8988T (cell line): Measurements from ENCODE around the gene SEMA4D.
A peak's percentile ranks its signal among the peaks of the same experiment; 100 is the strongest.

Experiments used
- DNase-seq: peaks from one replicate; pipeline ENCODE4 v3.0.0; 2011

The SEMA4D gene

DNA sequence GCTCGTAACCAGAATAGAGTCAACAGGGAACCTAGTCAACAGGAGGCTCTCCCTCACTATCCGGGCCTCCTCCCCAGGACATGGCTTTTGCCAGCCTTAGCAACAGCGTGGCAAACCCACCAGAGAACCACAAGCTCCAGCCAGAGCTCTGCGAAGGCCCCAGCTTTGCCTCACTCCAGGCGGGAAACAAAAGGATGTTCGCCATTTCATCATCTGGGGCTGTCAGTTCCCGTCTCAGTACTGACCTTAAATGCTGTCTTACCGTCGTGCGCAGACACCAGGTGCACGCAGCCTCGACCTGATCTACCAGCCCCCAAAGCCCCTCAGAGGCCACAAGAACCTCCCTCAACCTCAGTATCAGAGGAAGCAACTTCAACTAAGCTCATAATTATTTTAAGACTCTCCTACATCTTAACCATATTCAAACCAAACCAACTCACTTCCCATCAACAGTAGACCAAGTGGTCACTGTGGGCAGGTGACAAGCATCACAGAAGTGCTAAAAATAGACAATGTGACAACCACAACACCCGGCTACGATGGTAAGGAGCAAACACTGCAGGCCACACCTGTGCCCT, 71.4 kb downstream of the SEMA4D start:
- DNase-seq: no peak

DNA sequence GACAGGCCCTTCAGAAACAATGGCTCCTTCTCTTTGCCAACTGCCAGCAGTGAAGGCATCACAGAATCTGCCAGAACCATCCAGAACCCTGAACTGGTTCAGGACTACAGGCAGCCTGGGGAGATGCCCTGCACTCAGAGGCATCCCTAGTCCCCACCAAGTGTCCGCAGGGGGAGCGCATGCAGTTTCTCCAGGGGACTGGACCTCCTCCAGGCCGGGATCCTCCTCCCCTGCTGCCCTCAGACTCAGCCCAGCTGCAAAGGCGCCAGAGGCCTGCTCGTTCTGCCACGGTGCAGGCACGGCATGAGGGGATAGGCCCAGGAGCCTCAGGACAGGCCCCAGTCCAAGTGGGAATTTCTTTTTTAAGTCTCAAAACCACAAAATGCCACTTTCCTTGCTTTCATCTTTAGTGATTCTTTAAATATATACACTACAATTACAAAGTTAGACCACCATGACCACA, 72.0 kb downstream of the SEMA4D start:
- no peak for DNase-seq

DNA sequence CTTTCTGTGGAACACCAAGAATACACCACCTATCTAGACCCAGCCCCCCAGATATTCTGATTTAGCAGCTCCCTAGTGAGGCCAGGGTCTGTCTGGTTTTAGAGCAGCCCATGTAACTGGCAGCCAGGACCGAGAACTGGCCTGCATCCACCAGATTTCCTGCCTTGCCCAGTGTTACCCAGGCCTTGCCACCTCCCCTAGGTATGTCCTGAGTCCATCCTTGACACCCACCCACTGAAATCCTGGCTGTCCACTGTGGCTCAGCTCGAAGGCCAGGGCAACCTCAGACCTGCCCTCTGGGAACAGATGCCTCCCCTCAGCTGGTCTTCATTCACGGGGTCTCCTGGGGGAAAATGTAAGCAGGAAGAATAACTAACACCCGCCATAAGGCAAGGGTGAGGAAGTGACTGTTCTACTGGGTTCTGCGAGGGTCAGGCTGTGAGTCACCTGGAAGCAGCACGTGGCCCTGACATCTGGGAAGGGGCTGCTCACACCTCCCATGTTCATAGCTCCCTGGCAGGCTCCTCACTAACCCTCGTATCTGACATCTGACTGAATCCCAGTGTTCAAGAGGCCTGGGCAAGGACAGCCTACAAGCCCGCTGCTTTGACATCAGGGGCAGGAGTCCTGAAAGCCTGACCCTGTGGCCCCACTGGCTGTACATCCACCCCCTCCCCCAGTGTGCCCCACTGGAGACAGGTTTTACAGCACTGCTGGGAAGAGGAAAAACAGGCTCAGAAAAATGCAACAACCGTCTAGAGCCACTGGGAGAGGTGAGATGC, 72.7 kb downstream of the SEMA4D start:
- DNase-seq: no peak

DNA sequence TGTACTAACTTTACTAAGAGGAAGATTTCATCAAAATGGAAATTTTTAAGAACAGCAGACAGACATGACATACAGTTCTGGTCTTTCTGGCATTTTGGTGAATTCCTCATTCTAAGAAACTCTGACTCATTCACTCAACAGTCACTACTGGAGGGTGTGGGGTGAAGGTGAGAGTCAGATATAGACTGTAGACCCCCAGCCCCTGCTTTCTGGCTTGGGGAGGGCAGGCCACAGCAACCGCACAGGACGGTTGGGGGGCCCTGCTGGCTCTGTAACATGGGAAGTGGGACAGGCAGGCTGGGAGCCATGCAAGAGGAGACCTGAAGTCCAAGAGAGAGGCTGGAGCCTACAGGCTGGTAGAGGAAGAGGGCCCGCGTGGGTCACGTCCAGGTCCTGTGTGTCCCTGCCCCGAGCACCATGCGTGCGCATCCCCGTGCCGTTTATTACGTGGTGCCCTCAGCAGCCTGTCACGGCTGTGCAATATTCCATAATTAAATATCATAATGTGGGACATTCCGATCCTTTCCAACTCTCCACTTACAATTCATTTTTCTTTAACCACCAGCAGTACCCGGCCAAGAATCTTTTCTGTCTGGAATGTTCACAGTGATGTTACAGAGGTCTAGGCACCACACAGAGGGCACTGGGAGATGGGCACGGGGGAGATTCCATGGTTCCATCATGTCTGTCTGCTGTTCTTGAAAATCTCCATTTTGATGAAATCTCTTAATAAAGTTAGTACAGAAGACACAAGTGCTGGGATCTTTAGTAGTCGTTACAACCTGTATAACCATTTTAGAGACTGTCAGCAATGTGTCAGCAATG, 75.5 kb downstream of the SEMA4D start:
- DNase-seq: peak; percentile 43

DNA sequence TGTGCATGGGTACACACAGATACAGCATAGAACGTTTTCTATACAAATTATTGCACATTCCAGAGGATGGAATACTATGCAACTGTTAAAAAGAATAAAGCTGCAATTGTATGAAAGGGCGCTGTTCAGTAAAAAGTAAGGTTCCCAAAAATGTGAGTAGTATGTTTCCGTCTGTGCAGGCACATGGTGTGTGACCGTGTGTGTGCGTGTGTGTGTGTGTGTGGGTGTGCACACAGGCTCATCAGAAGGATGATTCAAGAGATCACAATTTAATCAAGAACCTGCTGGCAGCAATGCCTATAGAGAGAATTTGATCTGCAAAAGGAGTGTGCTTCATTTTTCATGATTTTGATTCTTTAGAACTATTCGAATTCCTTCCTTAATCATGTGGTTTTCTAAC, 76.3 kb downstream of the SEMA4D start:
- DNase-seq: no peak

DNA sequence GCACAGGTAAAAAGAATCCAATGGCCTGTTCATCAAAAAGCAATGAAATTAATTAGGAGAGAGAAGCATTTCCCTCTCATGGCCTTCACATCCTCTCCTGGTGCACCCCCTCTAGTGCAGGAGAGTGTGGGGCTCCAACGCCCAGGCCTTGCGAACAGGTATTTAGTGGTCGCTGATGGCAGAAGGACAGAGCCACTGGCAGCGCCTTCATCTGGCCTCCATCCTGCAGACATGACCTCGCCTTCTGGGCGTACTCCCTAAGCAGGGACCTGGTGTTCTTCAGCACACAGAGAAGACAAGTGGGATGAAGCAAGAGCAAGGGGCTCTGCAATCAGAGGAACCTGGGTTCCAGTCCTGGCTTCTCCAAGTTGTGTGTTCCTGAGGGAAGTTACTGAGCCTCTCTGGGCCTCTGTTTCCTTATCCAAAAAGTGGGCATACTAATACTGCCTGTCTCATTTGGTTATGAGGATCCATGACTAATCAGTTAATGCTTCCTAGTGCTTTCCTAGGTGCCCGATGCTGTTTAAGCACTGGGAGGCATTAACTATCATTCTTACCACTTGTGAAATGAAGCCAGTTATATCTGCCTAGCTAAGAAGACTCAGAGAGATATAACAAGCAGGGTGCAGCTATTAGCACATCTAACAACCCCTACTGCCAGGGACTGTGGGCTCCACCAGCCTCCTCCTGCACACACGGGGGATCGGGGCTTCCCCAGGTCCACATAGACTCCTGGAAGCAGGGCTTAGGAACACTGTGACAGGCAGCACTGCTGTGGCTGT, 77.3 kb downstream of the SEMA4D start:
- no peak for DNase-seq

DNA sequence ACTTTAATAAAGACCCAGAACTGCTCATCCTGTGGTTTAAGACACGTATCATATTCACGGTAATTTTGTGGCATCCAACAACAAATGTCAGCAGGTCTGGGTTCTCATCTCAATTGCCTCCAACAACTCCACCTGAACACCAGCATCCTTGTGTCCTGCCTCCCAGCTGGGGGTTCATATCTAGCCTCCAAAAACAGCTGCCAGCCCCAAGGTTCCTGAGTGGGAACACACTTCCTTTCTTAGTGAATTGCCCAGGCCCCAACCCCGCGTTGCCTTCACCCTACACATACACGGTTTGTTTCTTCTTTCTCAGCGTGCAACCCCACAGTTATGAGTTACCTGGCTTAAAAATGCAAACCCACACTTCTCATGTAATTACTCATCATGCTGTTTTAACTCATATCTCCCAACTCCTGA, 77.9 kb downstream of the SEMA4D start:
- no peak for DNase-seq

DNA sequence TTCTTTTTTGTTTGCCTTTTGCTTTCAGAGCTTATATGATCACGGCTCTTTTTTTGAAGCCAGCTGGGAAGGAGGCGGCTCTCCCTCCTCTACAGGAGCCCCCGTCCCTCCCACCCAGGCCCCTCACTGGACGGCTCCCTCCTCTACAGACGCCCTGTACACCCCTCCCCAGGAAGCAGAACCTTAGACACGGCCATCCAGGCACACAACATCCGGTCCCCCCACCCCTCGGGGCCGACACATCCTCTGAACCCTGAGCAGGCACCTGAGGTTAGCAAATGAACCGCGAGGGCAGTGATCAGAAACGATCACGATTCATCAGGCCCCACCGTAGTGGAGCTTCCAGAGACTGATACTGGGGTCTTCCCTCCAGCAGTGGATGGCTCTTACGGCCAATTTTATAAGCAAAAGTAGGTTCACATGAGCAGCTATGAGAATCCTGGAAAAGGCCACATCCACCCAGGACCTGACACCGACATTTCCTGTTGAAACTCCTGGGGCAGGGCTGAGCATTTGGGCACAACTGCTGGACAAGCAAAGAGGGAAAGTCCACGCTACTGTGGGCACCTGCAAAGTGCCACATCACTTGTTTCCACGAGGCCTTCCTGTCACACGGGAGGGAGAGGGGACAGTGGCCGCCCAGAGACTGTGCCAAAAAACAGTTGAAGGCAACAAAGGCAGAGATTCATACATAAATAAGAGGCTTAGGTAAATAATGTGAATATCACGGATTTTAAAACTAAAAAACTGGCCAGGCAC, 78.9 kb downstream of the SEMA4D start:
- DNase-seq: no peak

DNA sequence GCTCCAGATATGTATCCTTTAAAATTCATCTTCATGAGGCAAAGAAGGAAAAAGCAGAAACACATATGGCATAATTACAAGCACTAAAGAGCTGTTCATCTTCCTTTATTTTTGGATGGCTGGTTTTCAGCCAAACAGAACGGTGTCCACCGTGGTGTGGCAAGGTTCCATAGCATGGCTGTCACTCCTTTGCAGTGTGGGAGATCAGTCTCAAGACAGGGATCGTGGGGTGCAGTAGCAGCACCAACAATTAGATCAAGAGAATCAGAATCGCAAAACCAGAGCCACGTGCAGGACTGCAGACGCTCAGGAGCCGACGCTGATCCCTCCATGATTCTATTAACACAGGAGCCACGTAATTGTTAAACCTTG, 79.5 kb downstream of the SEMA4D start:
- DNase-seq: no peak

DNA sequence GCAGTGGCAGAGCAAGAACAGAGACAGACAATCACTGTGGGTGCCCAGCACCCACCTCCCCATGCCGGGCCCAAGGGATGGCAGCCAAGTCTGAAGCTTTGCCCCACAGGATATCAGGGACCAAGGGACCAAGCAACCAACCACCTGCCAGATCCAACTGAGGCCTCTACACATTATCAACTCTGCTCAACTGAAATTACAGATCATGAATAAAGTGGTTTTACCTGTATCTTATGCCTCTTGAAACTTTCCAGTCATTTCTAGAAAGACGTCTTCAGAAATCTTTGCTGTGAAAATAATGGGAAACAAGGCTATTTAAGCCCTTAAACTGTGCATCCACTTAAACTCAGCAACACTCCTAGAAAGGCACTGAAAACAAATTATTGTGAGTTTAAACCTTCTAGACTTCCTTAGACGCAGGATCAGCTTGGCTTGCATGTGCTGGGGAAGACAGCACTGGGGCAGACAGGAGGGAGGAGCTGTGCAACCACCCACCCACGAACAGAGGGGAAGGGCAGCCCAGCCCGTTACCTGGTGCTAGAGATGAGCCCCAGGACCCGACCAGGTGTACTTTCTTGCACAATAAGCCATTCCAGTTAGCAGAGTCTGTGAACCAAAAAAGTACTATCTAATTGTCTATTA, 80.0 kb downstream of the SEMA4D start:
- DNase-seq: no peak

DNA sequence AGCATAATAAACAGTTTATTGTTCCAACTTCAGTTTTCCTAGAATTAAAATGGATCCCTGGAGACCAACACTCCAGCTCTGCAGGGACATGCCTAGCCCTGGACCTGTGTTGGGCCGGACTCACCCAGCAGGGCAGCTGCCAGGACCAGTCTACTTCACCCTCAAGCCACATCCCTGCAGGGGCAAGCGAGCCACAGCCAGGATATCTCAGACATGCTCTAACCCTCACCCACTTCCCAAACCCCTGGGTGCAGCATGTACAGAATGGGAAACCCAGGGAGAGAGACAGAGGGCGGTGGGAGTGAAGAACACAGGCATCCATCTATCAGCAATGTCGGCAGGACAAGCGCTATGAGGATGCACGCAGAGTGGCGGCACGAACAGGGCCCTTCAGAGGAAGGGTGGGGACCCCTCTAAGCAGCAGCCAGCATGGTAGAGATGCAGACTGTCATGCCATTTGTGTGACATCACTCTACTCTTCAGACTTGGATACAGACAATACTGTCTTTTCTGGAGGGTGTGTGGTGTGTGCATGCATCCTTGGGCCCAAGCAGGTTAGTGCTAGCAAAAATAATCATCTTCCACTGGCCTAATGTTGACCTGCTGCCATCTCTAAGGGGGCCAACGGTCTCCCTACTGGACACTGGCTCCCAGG, 83.1 kb downstream of the SEMA4D start:
- DNase-seq: no peak

DNA sequence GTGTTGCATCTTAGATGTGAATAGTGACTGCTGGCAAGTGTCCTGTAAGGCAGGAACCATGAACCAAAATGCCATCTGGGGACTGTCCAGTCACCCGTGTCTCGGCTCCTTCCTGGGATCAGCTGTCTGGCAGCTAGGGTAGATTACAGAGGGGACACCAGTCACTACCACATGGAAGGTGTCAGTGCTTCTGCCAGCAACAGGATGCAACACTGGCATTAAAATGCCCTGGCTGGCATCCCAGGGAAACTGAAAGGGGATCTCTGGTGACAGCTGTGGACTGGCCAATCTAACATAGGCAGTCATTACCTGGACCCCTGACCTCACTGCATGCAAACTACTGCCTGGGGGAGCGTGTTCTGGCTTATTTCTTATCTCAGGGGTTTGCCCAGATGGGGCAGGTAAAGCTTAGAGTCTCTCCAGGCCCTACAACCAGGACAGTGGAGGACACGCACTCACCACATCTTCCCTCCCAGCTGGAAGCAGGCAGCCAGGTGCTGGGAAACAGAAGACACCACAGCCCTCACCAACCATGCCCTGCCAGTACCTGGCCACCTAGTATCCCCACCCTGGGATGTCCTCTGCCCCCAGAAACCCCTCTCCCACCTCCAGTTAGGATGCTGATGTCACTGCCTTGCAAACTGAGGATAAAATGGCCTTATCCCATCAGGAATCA, 83.8 kb downstream of the SEMA4D start:
- no peak for DNase-seq

DNA sequence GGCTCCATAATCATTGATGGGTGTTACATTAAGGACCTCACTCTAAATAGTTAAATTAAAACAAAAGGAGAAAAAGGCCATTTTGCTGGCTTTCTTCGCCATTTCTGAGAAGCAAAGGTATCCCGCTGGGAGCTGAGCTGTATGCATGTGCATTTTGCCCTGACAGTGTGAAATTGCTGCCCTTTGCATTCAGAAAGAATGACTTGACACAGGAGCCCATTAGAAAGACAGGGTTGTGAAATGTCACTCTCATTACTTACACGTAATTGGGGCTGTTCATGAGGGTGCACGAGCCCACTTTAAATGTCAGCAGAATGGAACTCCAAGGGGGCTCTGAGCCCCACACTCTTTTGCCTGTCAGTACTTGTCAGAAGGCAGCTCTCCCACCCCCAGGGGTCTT, 85.0 kb downstream of the SEMA4D start:
- DNase-seq: no peak

DNA sequence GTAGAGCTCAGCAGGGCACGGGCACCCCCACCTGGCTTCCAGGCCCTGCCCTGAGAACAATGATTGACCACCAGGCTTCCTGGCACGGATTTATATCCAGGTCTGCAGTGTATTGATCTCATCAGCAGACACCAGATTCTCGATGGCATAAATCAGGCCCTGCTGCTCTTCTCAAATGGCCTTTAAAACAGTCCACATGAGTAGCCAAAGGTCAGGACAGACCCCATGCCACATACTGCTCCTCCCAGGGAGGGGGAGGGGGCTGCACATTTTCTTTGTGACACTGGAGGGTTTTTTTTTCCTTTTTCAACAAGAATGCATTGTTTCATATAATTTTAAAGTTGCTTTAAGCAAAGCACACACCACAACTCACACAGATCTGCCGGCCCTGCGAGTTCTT, 85.4 kb downstream of the SEMA4D start:
- DNase-seq: no peak

DNA sequence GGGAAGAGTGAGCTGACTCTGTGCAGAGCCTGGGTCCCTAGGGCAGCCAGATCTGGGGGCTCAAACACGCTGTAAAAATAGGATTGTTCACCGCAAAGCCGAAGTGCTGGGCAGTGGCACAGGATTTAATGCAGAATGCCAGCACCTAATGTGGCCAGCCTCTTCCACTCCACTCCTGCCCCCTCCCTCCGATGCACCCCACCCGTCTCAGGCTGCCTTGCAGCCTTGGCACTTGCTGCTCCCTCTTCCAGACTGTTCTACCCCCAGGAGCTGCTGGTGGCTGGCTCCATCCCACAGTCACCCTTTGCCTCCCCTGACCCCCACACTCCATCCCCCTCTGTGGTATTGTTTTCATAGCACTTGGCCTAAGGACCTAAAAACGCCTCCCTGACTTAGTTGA, 86.2 kb downstream of the SEMA4D start:
- no peak for DNase-seq

DNA sequence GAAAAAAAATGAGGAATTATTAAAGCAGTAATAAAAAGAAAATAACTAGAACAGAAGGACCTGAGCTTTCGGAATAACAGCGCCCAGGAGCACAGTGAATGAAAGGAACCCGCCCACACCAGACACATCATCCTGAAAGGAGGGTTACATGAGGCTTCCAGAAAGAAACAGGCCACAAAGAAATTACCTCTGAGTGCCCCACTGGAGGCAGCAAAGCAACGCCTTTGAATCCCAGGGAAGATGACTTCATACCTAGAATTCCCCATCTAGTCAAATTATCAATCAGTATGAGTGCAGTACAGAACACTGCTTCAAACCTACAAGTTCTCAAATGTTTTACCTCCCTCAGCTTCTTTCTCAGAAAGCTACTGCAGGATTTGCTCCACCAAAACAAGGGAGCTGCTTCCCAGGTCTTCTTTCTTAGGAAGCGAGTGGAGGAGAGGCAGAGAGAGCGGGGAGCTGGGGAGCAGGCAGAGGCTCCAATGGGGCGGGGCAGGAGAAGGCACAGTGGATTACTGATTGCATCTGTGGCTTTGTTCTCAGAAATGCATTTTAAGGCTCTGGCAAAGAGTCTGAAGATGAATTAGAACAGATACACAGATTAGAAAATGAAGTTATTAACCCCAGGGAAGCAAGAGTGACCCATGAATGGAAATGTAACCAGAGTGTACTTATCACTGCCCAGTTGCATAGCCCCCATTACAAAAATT, 87.1 kb downstream of the SEMA4D start:
- no peak for DNase-seq

DNA sequence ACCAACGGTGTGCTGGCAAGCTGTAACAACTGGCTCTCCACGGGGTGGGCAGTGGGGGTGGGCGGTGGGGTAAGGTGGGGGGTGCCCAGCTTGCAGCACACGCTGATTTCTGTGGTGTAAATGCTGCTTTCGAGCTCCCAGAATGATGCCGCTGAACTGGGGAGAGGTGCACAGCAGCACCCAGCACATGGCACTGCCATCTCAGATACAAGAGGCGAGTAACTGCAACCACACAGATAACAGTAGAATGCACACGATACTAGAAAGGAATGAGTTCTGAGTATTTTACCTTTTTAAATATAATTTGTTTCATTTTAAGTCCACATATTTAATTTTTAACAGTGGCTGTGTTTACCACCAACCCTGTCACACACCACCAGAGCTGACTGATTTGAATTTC, 87.9 kb downstream of the SEMA4D start:
- DNase-seq: no peak

DNA sequence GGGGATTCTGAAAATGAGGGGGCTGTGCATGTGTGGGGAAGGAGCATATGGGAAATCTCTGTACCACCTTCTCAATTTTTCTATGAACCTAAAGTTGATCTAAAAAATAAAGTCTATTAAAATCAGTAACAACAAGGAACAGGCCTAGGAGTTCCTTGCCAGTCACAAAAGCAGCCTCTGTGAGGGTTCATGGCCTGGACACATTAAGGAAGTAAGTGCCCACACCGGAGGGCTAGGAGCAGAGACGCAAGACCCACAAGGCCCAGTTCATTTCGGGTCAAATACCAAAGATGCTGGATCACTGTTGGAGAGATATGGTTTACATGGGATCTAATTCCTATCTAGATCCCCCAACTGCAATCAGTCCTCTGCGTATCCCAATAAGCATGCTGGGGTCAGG, 88.4 kb downstream of the SEMA4D start:
- DNase-seq: no peak

DNA sequence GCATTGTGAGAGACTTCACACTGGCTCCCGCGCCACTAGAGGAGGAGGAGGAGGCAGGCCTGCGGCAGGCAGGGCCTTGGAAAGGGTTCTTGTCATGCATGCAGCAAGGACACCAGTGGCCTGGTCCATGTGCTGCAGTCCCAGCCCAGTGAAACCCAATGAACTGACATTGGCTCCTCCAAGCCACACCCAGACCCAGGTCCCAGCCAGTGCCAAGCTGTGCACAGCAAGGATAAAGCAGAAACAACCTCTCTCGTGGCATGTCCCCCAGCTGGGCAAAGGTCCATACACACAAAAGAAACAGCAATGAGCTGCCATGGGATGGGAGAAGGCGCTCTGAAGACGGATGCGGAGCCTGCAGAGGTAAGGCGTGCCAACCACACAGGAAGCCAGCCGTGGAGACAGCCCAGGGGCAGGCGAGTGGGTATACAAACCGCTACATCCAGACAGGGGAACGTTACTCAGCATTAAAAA, 89.2 kb downstream of the SEMA4D start:
- DNase-seq: no peak

DNA sequence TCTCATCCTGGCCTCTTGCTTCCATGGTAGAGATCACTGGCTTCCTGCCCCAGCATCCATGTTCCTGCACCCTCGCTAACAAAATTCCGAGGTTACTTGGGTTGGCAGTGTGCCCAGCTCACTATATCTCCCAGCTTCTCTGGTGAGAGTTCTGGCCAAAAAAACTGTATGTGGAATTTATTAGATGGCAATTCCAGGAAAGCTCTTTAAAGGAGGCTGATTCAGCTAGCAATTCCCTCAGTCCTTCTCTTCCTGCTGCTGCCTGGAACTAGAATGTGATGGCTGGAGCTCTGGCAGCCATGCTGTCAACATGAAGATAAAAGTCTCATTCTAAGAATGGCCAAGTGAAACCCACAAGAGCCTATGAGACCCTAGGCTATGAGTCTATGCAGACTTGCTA, 90.8 kb downstream of the SEMA4D start:
- no peak for DNase-seq
